Lower leg skin (tissue), 4 donors: Measurements from ENCODE around the gene HFE. TPM values are rescaled to one million over a fixed set of nuclear protein-coding genes. Genes with fewer than 3 reads are reported as not detected.

ENCODE experiments used
- DNase-seq, 2 donors: peaks; one replicate each; pipeline ENCODE4 v3.0.0-alpha.2; 2019; ENCODE audit warnings: low spot score in 2 of 2
- H3K4me3 ChIP-seq: fragments of 200-600 bp; sonication (generic); 2 replicates; pipeline ENCODE4 v1.5.1; 2017; ENCODE audit warnings: mild to moderate bottlenecking, low read depth; ENCODE audit not compliant: poor library complexity, severe bottlenecking
- POLR2A ChIP-seq, 2 donors: fragments of 450-650 bp; IDR thresholded peaks; one replicate each; pipeline ENCODE4 v1.6.1; 2016 to 2017; ENCODE audit warnings: antibody characterized with exemption in 2 of 2, mild to moderate bottlenecking in 1 of 2, moderate library complexity in 1 of 2
- WGBS, 2 donors: methylation state at CpG; one replicate each; pipeline ENCODE4 v1.1.5; 2018; 5-methylcytosine and 5-hydroxymethylcytosine counted together
- intact Hi-C: fragments of 100-400 bp; cut with DNase I; formaldehyde crosslinking; loops from one replicate; pipeline ENCODE4 v1.15.0; 2023; ENCODE audit warnings: low total_unique reads
- total RNA-seq, 4 donors: library from RNA; depleted of rRNA; stranded (reverse); fragments of >200 nt; gene quantifications; one replicate each; pipeline ENCODE4 v1.1.0, GENCODE V29; 2016
- TF ChIP-seq, protein P1 (sequence below), 3 donors: fragments of 450-650 bp; IDR thresholded peaks; one replicate each; pipeline ENCODE4 v1.5.1; 2016; ENCODE audit warnings: antibody characterized with exemption in 3 of 3, mild to moderate bottlenecking in 3 of 3, moderate library complexity in 2 of 3

The HFE gene
- total RNA-seq, 4 donors from 2014 or later, result 4.2 to 6.8 (median 5.5) TPM

- no peak overlapping the region for H3K4me3 ChIP-seq
- no peak for TF ChIP-seq POLR2A (IDR thresholded peaks at IDR 0.05)
- TF ChIP-seq, protein P1, sequence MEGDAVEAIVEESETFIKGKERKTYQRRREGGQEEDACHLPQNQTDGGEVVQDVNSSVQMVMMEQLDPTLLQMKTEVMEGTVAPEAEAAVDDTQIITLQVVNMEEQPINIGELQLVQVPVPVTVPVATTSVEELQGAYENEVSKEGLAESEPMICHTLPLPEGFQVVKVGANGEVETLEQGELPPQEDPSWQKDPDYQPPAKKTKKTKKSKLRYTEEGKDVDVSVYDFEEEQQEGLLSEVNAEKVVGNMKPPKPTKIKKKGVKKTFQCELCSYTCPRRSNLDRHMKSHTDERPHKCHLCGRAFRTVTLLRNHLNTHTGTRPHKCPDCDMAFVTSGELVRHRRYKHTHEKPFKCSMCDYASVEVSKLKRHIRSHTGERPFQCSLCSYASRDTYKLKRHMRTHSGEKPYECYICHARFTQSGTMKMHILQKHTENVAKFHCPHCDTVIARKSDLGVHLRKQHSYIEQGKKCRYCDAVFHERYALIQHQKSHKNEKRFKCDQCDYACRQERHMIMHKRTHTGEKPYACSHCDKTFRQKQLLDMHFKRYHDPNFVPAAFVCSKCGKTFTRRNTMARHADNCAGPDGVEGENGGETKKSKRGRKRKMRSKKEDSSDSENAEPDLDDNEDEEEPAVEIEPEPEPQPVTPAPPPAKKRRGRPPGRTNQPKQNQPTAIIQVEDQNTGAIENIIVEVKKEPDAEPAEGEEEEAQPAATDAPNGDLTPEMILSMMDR (IDR thresholded peaks at IDR 0.05), result no peak
- intact Hi-C loops, result no loop called here
- 95 to 99% methylated on average over 4 of the region's 4 CpGs for WGBS, 2 donors
- DNase-seq, result no peak
Measured at GRCh38 chr6:26092443-26092842, 5.2 kb downstream of the HFE start.

- TF ChIP-seq, protein P1 (IDR thresholded peaks at IDR 0.05), result no peak
- no peak for TF ChIP-seq POLR2A (IDR thresholded peaks at IDR 0.05)
- intact Hi-C loops, result no loop called here
- H3K4me3 ChIP-seq, result no peak overlapping the region
- 77 to 83% methylated on average over 5 of the region's 5 CpGs for WGBS, 2 donors
- no peak for DNase-seq
Measured at GRCh38 chr6:26094036-26094435, 6.8 kb downstream of the HFE start.

- TF ChIP-seq, protein P1 (IDR thresholded peaks at IDR 0.05), result no peak
- no peak for TF ChIP-seq POLR2A (IDR thresholded peaks at IDR 0.05)
- 3% methylated on average over 5 of the region's 5 CpGs for WGBS, 2 donors
- H3K4me3 ChIP-seq, result no peak overlapping the region
- intact Hi-C loops, result no loop called here
- peak; percentile 52 to 90 for DNase-seq
Measured at GRCh38 chr6:26097268-26097875, 10.1 kb downstream of the HFE start.

- H3K4me3 ChIP-seq, result no peak overlapping the region
- intact Hi-C loops, result no loop called here
- no peak for TF ChIP-seq POLR2A (IDR thresholded peaks at IDR 0.05)
- TF ChIP-seq, protein P1 (IDR thresholded peaks at IDR 0.05), result no peak
- DNase-seq, result no peak
- 15 to 21% methylated on average over 9 of the region's 9 CpGs for WGBS, 2 donors
Measured at GRCh38 chr6:26103141-26103769, 16.0 kb downstream of the HFE start.

DNA sequence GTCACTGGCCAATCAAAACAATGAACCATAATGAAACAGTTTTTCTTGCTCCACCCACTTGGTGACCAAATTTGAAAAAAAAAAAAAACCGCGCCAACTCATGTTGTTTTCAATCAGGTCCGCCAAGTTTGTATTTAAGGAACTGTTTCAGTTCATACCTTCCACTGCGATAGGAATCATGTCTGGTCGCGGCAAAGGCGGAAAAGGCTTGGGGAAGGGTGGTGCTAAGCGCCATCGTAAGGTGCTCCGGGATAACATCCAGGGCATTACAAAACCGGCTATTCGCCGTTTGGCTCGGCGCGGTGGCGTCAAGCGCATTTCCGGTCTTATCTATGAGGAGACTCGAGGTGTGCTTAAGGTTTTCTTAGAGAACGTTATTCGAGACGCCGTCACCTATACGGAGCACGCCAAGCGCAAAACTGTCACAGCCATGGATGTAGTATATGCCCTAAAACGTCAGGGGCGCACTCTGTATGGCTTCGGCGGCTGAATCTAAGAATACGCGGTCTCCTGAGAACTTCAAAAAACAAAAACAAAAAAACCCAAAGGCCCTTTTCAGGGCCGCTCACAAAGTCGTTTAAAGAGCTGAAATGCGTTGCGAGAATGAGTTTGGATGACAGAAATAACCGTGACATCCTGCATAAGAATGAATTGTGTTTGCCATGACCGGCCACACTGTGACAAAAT lies 16.7 kb downstream of the HFE start:
- no peak overlapping the region for H3K4me3 ChIP-seq
- peak; percentile 92 to 98 for DNase-seq
- TF ChIP-seq, protein P1 (IDR thresholded peaks at IDR 0.05), result no peak
- TF ChIP-seq POLR2A (IDR thresholded peaks at IDR 0.05), result peak in 1 of 2 donors; percentile 58
- intact Hi-C loops, result no loop called here
- WGBS, 2 donors, result 0 to 1% methylated on average over 39 of the region's 39 CpGs
